GM19023 (cell line): ENCODE results near the gene API5.
A peak's percentile ranks its signal among the peaks of the same experiment; 100 is the strongest.
"Not testable (repeated sequence)": the region's sequence is repeated elsewhere in the genome, so short reads cannot be mapped to it uniquely, and the experiment has no call there.

Experiments used
- ATAC-seq: cut with Tn5 transposase; IDR thresholded peaks from one replicate; pipeline ENCODE4 v1.9.1; 2021; ENCODE audit warnings: mild to moderate bottlenecking, moderate library complexity; ENCODE audit not compliant: unreplicated experiment

The API5 gene

DNA sequence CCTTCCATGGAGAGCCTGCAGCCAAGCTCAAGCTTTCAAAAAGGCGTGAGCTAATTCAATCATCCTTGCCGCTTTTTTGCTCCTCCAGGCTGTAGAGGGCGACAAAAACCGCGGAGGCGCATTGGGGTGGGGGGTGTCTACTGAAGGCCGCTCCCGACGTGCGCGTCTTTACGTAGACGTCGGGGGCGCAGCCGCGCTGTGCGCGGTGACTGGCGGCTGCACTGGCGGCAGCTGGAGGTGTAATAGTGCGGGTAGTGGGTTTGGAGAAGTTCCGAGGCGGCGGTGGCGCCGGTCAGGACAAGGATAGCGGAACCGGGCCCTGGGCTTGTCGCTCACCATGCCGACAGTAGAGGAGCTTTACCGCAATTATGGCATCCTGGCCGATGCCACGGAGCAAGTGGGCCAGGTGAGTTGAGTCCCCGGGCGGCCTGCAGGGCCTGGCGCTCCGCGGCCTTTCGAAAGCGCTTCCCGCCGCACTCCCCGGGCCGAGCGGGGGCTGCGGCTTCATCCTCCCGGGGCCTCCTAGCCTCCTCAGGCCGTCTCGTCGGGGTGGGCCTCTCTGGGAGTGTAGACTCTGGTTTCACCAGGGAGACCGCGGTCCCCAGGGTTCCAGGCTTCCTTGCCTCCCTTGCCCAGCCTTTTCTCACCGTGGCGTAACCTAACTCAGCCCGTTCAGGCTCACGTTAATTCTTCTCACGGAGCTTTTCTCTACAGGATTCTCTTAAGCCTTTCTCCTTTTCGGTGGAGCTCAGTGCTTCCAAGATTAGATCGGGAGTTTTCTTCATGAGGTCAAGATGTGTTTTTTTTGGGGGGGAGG, at the start of gene API5:
Gene API5, plus strand, starts transcription at position 206 of the 817 bp plus-strand sequence. Its CDS starts 132 bp downstream, at position 338.
- peak; percentile 99 for ATAC-seq

DNA sequence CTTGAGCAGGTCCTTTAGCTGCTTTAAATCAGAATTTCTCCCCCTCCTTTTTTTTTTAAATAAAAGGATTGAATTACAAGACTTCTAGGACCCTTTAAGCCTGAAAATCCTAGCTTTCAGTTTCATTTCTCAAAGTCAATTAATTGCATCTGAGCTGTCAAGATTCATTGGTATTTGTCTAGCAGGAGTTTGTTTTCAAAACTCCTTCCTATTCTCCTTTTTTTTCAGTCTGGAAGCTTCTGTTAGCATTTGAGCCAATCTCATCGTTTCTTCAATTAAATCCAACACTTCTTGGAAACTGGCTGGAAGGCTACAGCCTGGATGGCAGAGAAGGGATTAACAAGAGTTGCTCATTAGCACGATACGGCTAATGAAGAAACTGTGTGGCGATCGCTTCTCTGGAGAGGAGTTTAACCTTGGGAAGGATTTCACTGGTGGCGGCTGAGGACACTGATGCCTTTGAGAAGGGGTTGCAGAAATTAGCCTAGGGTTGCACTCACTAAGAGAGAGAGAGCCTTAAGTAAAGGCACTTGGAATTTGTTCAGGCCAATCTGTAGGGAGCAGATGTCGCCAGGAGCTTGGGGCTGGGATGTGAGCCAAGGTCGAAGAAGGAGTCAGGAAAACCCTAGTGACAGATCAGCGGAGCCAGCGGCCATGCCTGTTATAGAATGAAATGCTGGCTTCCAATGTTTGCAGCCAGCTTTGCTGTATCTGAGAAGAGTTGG, 43.8 kb upstream of the API5 start:
- ATAC-seq, result no peak

DNA sequence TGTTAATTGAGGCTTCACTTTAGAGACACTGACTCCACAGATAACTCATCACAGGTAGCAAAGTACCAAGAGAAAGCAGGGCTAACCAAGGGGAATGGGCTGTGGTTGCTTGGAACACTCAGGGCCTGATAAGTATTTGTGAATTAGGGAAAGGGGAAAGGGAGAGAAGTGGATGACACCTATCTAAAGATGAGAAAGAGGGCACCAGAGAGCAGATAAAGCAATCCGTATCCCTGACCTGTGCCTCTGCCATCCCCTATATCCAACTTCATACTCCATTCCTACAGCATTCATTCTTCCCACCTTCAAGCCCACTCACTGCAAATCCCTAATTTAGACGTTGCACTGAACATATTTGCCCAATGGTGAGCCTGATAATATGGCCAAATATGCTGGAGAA, 43.0 kb upstream of the API5 start:
- ATAC-seq, result no peak

DNA sequence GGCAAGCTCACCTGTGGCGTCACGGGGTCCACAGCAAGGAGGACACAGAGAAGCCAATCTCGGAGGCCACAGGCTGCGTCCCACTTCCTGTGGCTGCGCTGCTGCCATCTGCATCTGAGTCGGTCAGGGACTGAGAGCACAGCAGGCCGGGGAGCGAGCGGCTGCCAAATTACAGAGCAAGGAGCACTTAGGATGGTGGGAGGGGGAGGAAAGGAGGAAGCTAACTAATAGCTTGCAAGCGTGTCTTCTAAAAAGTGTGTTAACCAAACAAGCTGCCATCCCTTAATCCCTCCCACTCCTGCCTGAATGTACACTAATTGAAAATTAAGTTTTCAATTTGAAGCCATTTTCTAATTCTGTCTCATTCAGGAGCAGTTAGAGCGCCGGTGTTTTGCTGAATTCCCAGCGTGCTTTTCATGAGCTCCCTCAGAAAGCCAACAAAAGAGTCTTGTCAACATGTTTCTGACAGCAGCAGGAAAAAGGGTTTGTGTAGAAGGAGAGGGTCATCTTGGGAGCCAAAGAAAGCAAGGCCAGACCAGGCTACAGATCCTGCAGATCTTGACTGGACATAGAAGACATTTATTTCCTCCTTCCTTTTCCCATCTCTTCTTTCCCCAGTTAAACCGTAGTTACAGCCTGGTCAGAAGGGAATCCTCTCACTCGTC, 42.4 kb upstream of the API5 start:
- no peak for ATAC-seq

DNA sequence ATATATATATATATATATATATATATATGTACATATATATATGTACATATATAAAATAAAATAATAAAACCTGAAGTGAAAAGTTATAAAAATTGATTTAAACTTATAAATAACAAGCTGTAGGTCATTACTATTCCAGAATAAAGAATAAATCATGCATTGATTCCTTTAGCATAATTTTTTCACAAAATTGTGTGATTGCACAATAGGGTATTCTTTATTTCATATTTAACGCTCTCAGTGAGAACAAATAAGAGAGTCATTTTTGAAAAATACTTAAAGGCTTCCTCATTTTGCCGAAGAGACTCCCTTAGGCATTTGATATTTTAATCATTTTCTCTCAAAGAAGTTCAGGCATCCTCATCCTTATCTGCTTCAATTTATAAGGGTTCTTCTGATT, 41.3 kb upstream of the API5 start:
- no peak for ATAC-seq

DNA sequence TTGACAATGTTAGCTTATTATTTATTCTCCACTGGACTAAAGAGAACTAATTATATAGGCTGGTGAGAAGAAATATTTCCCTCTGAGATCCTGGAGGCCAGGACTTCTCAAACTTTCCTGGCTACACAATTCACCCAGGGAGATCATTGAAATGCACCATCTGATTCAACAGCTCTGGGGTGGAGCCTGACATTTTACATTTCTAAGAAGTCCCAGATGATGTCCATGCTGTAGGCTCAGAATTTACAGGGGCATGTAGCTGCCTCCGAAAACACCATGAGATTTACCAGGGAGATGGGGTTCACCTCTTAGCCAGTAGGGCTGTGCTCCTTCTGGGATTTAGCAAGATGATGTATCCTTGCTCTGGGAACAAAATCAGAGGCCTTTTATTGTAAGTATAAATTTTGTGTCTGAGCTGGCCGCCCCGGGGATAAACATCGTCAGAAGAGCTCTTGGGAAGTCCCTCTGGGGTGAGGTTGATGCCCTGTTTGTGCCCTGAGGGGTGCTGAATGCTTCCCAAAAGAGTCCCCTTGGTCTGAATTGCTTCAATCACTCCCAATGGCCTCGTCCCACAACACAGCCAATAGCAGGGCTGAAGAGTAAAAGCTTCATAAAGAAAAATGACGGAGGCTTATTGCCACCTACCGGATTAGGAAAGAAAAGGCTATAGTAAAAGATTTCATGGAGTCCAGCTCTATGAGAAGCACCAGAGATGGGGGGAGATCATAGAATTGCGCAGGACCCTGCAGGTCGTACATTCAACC, 33.4 kb upstream of the API5 start:
- peak; percentile 50 for ATAC-seq

DNA sequence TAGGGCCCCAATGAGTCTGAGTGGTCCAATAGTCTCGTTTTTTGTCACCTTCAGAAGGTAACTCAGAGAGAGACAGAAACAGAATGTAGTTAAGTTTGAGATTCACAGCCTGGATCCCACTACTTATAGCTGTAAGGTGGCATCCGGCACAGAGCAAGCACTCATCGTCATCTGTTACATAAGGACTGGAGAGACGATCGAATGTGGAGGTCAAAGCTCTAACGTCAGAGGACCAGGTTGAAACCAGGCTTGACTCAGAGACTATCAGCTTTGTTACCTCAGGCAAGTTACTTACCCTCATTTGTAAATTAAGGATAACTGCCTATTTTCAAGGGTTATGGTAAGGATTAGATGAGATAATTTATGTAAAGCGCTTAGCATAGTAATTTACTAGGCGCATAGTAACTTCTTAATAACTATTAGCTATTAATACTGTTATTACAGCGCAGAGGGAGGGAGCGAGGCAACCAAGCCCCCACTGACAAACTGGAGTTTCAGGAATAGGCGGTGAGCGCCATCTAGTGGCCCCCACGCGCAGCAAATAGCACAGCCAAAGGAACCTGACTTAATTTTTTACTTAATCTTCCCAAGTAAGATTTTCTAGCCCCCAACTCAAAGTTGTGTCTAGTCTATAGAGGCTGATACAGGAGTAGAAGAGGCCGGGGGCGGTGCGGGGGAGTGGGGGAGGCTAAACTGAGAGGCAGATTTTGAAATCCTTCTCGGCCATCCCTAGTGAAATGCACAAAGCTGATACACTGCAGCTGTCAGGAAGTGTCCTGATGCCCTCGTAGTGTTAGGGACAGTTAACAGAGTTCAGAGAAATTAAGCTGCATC, 29.0 kb upstream of the API5 start:
- ATAC-seq, result peak; percentile 75

DNA sequence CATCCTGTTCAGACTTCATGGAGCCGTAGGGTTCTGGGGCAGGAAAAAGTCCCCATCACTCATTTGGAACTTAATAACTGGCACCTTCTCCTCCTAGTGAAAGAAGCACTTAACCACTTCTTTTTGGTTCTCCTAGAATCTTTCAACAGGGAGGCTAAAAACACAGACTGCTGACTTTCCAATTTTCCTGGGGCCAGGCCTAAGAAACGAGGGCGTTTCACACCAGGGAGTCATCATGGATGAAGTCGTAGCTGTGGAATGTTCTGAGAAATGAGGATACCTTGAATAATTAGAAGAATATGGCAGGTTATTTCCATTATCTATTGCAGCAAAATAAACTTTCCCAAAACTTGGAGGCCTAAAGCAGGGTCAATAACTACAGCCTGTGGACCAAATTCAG, 26.0 kb upstream of the API5 start:
- ATAC-seq, result no peak

DNA sequence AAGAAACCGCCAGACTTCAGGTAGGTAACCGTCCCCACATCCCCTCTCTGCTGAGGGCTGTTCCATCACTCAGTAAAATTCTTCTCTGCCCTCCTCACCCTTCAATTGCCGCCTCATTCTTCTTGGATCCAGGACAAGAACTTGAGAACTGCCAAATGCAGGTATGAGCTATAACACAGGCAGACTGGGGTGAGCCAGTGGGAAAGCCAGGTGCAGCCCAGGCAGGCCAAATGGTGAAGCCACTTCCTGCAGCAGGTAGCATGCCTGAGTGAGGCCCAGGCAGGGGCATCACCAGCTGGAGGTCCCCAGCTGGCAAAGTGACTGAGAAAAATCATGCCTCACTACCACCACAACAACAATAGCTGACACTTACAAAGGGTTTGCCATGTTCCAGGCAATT, 22.4 kb upstream of the API5 start:
- ATAC-seq, result no peak

DNA sequence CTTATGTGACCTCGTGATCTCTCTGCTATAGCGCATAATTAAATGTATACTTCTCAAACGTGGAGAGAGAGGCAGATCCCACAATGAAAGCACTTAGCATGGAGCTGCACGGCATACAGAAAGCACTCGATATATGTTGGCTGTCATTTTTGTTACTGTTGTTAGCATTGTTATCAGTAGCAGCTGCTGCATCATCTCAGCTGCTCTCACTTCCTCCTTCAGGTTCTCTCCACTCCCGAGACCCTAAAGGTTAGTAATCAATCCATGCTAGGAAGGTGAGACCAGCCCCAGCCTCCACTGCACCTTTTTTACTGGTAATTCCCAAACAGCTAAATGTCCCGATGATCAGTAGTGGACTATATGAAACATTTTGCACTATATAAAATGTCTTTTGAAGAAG, 13.4 kb upstream of the API5 start:
- no peak for ATAC-seq

DNA sequence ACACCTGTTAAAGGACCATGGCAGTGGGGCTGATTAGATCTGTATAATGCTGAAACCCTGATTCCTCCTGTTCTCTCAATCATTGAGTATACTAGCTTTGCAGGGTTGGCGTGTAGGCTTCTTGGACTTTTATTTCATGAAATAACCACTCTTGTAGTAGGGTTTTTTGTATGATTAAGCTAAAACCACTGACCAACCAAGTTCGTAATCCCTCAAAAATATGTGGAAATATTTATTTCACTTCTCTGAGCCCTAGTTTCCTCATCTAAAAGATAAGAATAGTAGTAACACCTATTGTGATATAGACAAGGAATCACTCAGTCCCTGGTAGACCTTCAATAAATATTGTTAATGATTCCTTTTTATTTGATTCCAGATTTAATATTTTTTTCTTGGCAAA, 4.2 kb downstream of the API5 start:
- no peak for ATAC-seq

DNA sequence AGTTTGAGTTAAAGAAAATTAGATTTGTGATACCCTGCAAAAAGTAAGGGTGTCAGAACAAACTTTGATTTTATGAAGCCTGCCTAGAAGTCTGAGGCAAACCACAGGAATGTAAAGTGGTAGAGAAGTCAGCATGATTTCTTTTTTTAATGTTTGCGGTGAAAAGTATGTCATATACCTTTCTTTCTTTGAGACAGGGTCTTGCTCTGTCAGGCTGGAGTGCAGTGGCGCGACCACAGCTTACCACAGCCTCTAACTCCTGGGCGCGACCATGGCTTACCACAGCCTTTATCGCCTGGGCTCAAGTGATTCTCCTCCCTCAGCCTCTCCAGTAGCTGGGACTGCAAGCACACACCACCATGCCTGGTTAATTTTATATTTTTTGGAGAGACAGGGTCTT, 4.7 kb downstream of the API5 start:
- no peak for ATAC-seq

DNA sequence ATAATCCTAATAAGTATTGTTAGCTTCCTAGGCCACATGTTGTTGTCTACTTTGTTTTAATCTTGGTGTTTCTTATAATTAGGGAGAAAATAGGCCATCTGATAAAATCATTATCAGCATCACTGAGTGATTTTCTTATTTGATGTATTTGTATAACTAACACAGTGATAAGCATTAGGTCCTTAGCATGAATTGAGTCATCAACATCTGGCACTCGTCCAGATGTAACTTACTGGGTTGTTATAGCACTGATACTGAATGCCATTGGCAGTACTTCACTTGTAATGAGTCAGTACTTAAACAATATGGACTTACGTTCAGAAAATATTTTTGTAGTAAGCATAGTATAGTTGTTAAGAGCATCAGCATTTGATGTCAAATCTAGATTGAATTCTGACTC, 16.2 kb downstream of the API5 start:
- ATAC-seq, result no peak

DNA sequence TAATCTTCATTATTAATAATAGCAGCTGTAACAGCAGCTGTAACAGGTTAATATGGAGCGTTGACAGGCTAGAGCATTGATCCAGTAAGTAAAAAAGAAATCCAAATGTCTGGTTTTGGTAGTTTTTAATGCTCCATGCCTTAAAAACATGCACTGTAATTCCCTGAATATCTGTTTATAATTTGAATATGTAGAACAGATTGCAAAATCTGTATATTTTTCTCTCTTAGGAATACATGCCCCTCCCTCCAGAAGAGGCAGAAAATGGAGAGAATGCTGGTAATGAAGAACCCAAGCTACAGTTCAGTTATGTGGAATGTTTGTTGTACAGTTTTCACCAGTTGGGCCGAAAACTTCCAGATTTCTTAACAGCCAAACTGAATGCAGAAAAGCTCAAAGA, 16.7 kb downstream of the API5 start:
- ATAC-seq, result no peak

DNA sequence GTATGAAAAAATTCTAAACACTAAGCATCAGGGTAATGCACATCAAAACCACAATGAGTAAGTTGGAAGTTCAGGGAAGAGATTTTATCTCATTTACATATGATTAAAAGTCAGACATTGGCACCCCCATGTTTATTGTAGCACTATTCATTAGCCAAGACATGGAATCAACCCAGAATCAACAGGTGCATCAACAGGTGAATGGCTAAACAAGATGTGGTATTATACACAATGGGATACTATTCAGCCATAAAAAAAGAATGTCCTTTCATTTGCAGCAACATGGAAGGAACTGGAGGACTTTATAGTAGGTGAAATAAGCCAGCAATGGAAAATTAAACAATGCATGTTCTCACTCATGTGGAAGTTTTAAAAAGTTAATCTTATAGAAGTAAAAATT, 29.4 kb downstream of the API5 start:
- no peak for ATAC-seq

DNA sequence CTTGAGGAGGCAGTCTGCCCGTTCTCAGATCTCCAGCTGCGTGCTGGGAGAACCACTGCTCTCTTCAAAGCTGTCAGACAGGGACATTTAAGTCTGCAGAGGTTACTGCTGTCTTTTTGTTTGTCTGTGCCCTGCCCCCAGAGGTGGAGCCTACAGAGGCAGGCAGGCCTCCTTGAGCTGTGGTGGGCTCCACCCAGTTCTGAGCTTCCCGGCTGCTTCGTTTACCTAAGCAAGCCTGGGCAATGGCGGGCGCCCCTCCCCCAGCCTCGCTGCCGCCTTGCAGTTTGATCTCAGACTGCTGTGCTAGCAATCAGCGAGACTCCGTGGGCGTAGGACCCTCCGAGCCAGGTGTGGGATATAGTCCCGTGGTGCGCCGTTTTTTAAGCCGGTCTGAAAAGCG, 39.6 kb downstream of the API5 start:
- ATAC-seq, result not testable (repeated sequence)

DNA sequence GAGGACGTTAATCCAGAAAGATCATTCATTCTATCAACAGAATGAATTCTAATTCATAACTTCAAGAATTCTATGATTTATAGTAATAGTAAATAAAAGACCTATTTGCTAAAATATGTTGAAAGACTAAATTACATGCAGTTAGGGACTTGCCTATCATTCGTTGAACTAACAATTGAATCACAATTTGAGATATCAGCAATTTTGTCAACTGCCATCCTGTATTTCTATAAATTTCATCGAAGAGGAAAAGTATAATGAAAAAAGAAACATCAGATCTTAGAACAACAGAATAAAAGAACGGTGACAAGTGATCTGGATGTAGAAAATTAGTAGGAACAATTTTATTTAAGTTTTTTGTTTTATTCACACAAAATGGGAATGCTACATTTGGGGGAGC, 42.5 kb downstream of the API5 start:
- no peak for ATAC-seq

DNA sequence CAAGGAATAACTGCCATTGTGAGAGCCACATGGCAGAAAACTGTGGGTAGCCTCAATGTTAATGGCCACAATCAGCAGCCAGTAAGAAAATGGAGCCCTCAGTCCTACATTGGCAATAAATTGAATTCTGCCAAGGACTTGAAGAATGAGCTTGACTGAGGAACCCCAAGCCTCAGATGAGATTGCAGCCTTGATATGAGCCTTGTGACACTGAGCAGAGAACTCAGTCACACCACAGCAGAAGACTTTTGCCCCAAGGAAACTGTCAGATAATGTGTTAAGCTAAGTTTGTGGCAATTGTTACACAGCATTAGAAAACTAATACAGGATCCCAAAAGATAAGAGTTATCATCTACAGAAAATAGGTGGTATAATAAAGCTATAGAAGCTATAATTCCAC, 44.5 kb downstream of the API5 start:
- ATAC-seq, result no peak

DNA sequence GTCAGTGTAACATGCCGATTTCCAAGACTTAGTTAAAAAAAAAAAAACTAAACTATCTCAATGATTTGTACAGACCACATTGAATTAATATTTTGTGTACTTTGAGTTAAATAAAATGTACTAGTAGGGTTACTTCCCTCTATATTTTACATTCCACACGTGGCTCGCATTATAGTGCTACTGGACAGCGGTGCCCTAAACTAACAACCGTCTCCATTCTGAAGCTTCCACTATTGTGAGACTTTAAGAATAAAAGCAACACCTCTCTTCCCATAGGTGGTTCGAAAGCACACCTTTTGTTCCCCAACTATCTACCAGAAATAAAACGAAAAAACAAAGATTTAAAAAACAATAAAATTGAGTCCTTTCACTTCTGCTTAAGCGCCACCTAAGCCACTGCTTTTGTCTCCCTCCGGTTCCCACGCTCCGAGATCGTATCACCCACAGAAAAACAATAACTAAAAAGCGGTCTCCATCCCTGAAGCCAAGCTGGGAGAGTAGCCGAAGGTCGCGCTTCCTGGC, 46.5 kb downstream of the API5 start:
- ATAC-seq, result no peak

DNA sequence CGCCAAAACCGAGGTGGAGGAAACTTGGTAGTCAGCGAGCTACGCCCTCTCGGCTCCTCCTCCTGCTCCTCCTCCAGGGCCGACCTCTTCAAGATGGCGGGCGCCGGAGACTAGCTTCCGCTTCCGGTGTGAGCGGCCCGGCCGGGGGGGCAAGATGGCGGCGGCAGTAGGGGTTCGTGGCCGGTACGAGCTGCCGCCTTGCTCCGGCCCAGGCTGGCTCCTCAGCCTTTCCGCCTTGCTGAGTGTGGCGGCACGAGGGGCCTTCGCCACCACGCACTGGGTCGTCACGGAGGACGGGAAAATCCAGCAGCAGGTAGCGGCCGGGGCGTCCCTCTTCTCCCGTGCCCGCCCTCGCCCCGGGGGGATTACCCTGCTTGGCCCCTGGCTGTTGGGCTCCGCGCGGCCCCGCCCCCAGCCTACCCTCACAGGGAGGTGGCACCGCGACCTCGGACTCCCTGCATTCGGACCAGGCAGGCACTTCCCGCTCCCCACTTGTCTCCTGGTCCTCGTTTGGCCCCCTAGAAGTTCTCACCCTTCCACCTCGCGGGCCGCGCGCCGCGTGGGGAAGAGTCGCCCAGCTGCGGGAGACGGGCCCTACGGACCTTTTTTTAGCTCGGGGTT, 47.1 kb downstream of the API5 start, which contains the start of gene TTC17:
Gene TTC17, plus strand, starts transcription at position 120 of the 621 bp plus-strand sequence. Its CDS starts 35 bp downstream, at position 155.
- ATAC-seq, result peak; percentile 92
